Measurements from ENCODE around the gene NPDC1.

DNA sequence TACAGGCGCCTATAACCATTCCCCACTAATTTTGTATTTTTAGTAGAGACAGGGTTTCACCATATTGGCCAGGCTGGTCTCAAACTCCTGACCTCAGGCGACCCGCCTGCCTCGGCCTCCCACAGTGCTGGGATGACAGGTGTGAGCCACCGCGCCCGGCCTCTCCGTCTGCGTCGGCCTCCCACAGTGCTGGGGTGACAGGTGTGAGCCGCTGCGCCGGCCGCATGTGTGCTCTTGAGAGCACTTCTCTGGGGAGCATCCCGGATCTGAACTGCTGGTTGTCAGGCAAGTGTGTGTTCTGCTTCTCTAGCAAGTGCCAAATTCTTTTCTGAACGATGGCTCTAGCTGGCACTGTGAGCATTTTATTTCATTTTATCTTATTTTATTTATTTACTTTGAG lies 11.6 kb upstream of the NPDC1 start:
- TF ChIP-seq POLR2A (IDR thresholded peaks at IDR 0.05) (no peak), EP300 (IDR thresholded peaks at IDR 0.05; ENCODE audit: low read depth) (no peak)
- TF ChIP-seq, protein P1, sequence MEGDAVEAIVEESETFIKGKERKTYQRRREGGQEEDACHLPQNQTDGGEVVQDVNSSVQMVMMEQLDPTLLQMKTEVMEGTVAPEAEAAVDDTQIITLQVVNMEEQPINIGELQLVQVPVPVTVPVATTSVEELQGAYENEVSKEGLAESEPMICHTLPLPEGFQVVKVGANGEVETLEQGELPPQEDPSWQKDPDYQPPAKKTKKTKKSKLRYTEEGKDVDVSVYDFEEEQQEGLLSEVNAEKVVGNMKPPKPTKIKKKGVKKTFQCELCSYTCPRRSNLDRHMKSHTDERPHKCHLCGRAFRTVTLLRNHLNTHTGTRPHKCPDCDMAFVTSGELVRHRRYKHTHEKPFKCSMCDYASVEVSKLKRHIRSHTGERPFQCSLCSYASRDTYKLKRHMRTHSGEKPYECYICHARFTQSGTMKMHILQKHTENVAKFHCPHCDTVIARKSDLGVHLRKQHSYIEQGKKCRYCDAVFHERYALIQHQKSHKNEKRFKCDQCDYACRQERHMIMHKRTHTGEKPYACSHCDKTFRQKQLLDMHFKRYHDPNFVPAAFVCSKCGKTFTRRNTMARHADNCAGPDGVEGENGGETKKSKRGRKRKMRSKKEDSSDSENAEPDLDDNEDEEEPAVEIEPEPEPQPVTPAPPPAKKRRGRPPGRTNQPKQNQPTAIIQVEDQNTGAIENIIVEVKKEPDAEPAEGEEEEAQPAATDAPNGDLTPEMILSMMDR (IDR thresholded peaks at IDR 0.05): no peak
